K562 (cell line): ENCODE results near the gene TMEM72. TPM values are rescaled to one million over a fixed set of nuclear protein-coding genes. Genes with fewer than 3 reads are reported as not detected.

Experiments
- CBFA2T3 ChIP-seq: fragments of 450-650 bp; IDR thresholded peaks from 2 replicates; pipeline ENCODE4 v1.6.1; 2017
- EWSR1 ChIP-seq: fragments of 450-650 bp; IDR thresholded peaks from 2 replicates; pipeline ENCODE4 v1.6.1; 2018; ENCODE audit warnings: borderline replicate concordance, mild to moderate bottlenecking, low read depth, moderate library complexity; ENCODE audit not compliant: partially characterized antibody
- GABPA ChIP-seq: fragments of 200-800 bp; sonication (Bioruptor generic); conservative IDR thresholded peaks from 2 replicates; pipeline ENCODE4 v1.6.1; 2016; ENCODE audit warnings: low read depth, missing genetic modification characterization, missing compliant biosample characterization
- HEY1 ChIP-seq: fragments of 250-450 bp; sonication (Bioruptor Pico); IDR thresholded peaks from 2 replicates; pipeline ENCODE4 v1.5.0; 2020; ENCODE audit warnings: mild to moderate bottlenecking, moderate library complexity, borderline replicate concordance
- KDM1A ChIP-seq, 2 experiments: fragments of 450-650 bp; IDR thresholded peaks; 2 replicates each; pipeline ENCODE4 v1.6.1; 2016; ENCODE audit warnings: mild to moderate bottlenecking in 2 of 2
- MCM3 ChIP-seq: fragments of 450-650 bp; IDR thresholded peaks from 2 replicates; pipeline ENCODE4 v1.6.1; 2016
- MITF ChIP-seq: IDR thresholded peaks from 2 replicates; pipeline ENCODE4 v1.6.1; 2014; ENCODE audit warnings: antibody characterized with exemption
- NCOA6 ChIP-seq: fragments of 450-650 bp; IDR thresholded peaks from 2 replicates; pipeline ENCODE4 v1.6.1; 2017; ENCODE audit warnings: mild to moderate bottlenecking
- PHTF2 ChIP-seq: fragments of 250-450 bp; sonication (Bioruptor Pico); IDR thresholded peaks from 2 replicates; pipeline ENCODE4 v1.5.0; 2021; ENCODE audit warnings: mild to moderate bottlenecking
- PTBP1 ChIP-seq: fragments of 200-400 bp; formaldehyde crosslinking; IDR thresholded peaks from 2 replicates; pipeline ENCODE4 v1.6.1; 2017; ENCODE audit warnings: low read depth, low read length
- SMAD4 ChIP-seq: fragments of 250-450 bp; sonication (Bioruptor Pico); conservative IDR thresholded peaks from 2 replicates; pipeline ENCODE4 v1.8.0; 2021; ENCODE audit warnings: inconsistent platforms, mild to moderate bottlenecking, moderate library complexity
- SREBF2 ChIP-seq: sonication (generic); formaldehyde crosslinking; IDR thresholded peaks from 2 replicates; pipeline ENCODE4 v1.4.0; 2020; ENCODE audit warnings: mild to moderate bottlenecking, missing genetic modification reagents
- SRSF1 ChIP-seq: fragments of 200-400 bp; formaldehyde crosslinking; IDR thresholded peaks from 2 replicates; pipeline ENCODE4 v1.6.1; 2017; ENCODE audit warnings: mild to moderate bottlenecking, low read depth, low read length, moderate library complexity
- STAG1 ChIP-seq: sonication (generic); formaldehyde crosslinking; IDR thresholded peaks from 2 replicates; pipeline ENCODE4 v1.5.0; 2020; ENCODE audit warnings: missing genetic modification reagents, borderline replicate concordance
- ZBTB5 ChIP-seq: fragments of 450-650 bp; IDR thresholded peaks from 2 replicates; pipeline ENCODE4 v1.6.1; 2017; ENCODE audit warnings: antibody characterized with exemption
- ZKSCAN8 ChIP-seq: fragments of 200-800 bp; sonication (Bioruptor generic); IDR thresholded peaks from 2 replicates; pipeline ENCODE4 v1.6.1; 2016; ENCODE audit warnings: missing genetic modification characterization, missing compliant biosample characterization
- ZMIZ1 ChIP-seq, 2 experiments: fragments of 150-350 bp in 1 of 2; IDR thresholded peaks; 2 replicates each; pipeline ENCODE4 v1.6.1; 2012 to 2016; ENCODE audit warnings: low read depth in 2 of 2, low read length in 2 of 2, mild to moderate bottlenecking in 1 of 2, moderate library complexity in 1 of 2
- ZNF561 ChIP-seq: fragments of 450-650 bp; formaldehyde crosslinking; conservative IDR thresholded peaks from 2 replicates; pipeline ENCODE4 v1.4.0; 2020; ENCODE audit warnings: mild to moderate bottlenecking, moderate library complexity
- ZNF592 ChIP-seq: fragments of 450-650 bp; IDR thresholded peaks from 2 replicates; pipeline ENCODE4 v1.6.1; 2017; ENCODE audit warnings: antibody characterized with exemption, mild to moderate bottlenecking
- ZNF77 ChIP-seq: fragments of 250-450 bp; sonication (Bioruptor Pico); IDR thresholded peaks from 2 replicates; pipeline ENCODE4 v1.5.0; 2020
- polyA plus RNA-seq, 8 experiments: library from polyadenylated mRNA; depleted of rRNA in 4 of 8; stranded (reverse) in 5 of 8; unstranded in 3 of 8; fragments of >200 nt; fragmentation: Nextera tagmentation in 2 of 8; fragmentation: Illumina TruSeq in 1 of 8; extraction: Ambion mirVana in 2 of 8; extraction: Trizol in 1 of 8; gene quantifications; 2 replicates each; pipeline versions ENCODE4 v1.2.1 to v1.2.3, GENCODE V29; 2011 to 2014; ENCODE audit warnings: inconsistent platforms in 1 of 8, missing spikeins in 1 of 8
- total RNA-seq, 7 experiments: library from RNA; depleted of rRNA in 6 of 7; stranded (reverse); fragments of >200 nt in 6 of 7; fragmentation: Illumina TruSeq in 2 of 7; extraction: Trizol in 2 of 7; gene quantifications; 2 replicates each; pipeline versions ENCODE4 v1.2.1 to v1.2.3, GENCODE V29; 2011 to 2021; ENCODE audit warnings: low replicate concordance in 1 of 7

Gene TMEM72
- total and polyA plus RNA-seq, 9 of the 15 experiments (the other 6 are each of a cell fraction or from before 2014, with no cell fraction given): not detected

- TF ChIP-seq ZNF561 (CRISPR knock-in tag) (no peak), CBFA2T3 (peak; percentile 51; the same call in 1 of the 2 replicates), ZNF77 (CRISPR knock-in tag) (no peak), MITF (no peak), HEY1 (CRISPR knock-in tag) (no peak), KDM1A (IDR thresholded peaks at IDR 0.05) (no peak), SMAD4 (CRISPR knock-in tag) (no peak), NCOA6 (no peak), ZMIZ1 (IDR thresholded peaks at IDR 0.05; ENCODE audit: low read depth in 2 of 2, low read length in 2 of 2) (no peak), PTBP1 (no peak), STAG1 (CRISPR knock-in tag) (no peak; the same call in 1 of the 2 replicates), ZKSCAN8 (CRISPR knock-in tag) (no peak), PHTF2 (CRISPR knock-in tag) (no peak), MCM3 (no peak), ZNF592 (no peak), EWSR1 (no peak), SRSF1 (no peak), ZBTB5 (no peak), GABPA (tag) (no peak), SREBF2 (CRISPR knock-in tag) (no peak)
Measured at GRCh38 chr10:44925224-44925623, 14.1 kb downstream of the TMEM72 start (continued).
